ENCODE data around the gene TEKT4. TPM values are rescaled to one million over a fixed set of nuclear protein-coding genes. Genes with fewer than 3 reads are reported as not detected.
"Not testable (repeated sequence)": the region's sequence is repeated elsewhere in the genome, so short reads cannot be mapped to it uniquely, and the experiment has no call there.

The TEKT4 gene
- total RNA-seq, 4 donors from 2014 or later = not detected

DNA sequence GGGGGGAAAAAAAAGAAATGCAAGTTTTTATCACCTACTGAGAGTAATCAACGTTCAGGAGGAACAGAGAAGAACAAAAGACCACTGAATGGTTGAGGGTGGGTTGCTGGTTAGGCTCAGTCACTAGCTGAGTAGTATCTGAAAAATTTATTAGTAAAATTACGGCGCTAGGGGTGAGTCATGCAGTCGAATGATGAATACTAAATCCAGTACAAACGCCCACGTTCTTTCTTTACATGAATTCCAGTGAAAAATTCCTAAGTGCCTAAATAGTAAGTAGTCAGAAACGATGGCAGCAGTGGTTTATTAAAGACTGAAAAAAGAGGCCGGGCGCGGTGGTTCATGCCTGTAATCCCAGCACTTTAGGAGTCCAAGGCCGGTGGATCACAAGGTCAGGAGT is 52.0 kb downstream of the TEKT4 start:
- WGBS, 2 donors = 53 to 57% methylated on average over 11 of the region's 11 CpGs
- intact Hi-C loops (cut with DNase I) = no loop called here
- no peak for DNase-seq
- Histone ChIP-seq H3K36me3 (no peaks in the 10 kb centered on the region), H3K4me3 (no peak overlapping the region), H3K9me3 (no peaks in the 10 kb centered on the region), H3K27ac (no peak overlapping the region), H3K27me3 (no peaks in the 10 kb centered on the region), H3K4me1 (no peaks in the 10 kb centered on the region)
- TF ChIP-seq POLR2A (IDR thresholded peaks at IDR 0.05) = no peak
- TF ChIP-seq, protein P1, sequence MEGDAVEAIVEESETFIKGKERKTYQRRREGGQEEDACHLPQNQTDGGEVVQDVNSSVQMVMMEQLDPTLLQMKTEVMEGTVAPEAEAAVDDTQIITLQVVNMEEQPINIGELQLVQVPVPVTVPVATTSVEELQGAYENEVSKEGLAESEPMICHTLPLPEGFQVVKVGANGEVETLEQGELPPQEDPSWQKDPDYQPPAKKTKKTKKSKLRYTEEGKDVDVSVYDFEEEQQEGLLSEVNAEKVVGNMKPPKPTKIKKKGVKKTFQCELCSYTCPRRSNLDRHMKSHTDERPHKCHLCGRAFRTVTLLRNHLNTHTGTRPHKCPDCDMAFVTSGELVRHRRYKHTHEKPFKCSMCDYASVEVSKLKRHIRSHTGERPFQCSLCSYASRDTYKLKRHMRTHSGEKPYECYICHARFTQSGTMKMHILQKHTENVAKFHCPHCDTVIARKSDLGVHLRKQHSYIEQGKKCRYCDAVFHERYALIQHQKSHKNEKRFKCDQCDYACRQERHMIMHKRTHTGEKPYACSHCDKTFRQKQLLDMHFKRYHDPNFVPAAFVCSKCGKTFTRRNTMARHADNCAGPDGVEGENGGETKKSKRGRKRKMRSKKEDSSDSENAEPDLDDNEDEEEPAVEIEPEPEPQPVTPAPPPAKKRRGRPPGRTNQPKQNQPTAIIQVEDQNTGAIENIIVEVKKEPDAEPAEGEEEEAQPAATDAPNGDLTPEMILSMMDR (IDR thresholded peaks at IDR 0.05) = no peak

DNA sequence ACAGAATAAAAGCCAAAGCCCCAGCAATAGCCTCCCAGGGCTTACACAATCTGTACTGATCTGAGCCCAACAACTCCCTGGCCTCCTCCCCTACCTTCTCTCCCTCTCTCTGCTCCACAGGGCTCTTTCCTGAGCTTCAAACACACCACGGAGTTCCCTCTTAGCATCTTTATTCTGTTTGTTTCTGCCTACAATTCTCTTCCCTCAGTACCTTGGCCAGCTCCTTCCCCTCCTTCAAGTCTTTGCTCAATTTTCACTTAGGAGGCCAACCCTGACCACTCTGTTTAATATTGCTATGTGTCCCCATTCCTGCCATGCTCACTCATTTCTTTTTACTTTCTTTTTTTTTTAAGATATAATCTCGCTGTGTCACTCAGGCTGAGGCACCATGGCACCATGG is 53.8 kb downstream of the TEKT4 start:
- DNase-seq; H3K27me3 ChIP-seq; H3K36me3 ChIP-seq; H3K4me3 ChIP-seq; H3K9me3 ChIP-seq; H3K4me1 ChIP-seq; intact Hi-C loops (cut with DNase I); H3K27ac ChIP-seq: not testable (repeated sequence)
- WGBS, 2 donors = 23 to 48% methylated on average over 2 of the region's 2 CpGs

Small RNA genes within 50 kb of the gene (small RNA-seq; reads per million reads assigned to genes)
- gene RNU6-1320P = 0 reads per million in 4 donors

Other genes starting within 250 kb of the TEKT4 start
- 1,000 to 10,000 TPM in 1 of 4 donors, 100 to 1,000 TPM in 3; 469 to 1,903 (median 516) TPM for gene MAL, start 154.3 kb downstream of the TEKT4 start, total RNA-seq

Data from esophagus squamous epithelium (tissue), 5 donors.